Activated T-cell treated with anti-CD3 and anti-CD28 coated beads for 24 hours (primary cell): Measurements from ENCODE around the gene LIPI.
"Not testable (repeated sequence)": the region's sequence is repeated elsewhere in the genome, so short reads cannot be mapped to it uniquely, and the experiment has no call there.

Experiments used
- DNase-seq: peaks from one replicate; pipeline ENCODE4 v3.0.0-alpha.2; 2020; ENCODE audit warnings: low read depth

Gene LIPI

GRCh38 chr21:14116080-14116481 is 94.7 kb downstream of the LIPI start:
- no peak for DNase-seq

GRCh38 chr21:14115646-14116045 is 95.1 kb downstream of the LIPI start:
- no peak for DNase-seq

GRCh38 chr21:14114251-14114650 is 96.5 kb downstream of the LIPI start:
- no peak for DNase-seq

GRCh38 chr21:14104564-14104963 is 106.2 kb downstream of the LIPI start:
- DNase-seq = not testable (repeated sequence)

- no peak for DNase-seq
Measured at GRCh38 chr21:14099570-14099969, 111.2 kb downstream of the LIPI start.

GRCh38 chr21:14097881-14098499 is 112.8 kb downstream of the LIPI start:
- DNase-seq = no peak

GRCh38 chr21:14096577-14096976 is 114.2 kb downstream of the LIPI start:
- DNase-seq = no peak

GRCh38 chr21:14096172-14096571 is 114.6 kb downstream of the LIPI start:
- no peak for DNase-seq

- no peak for DNase-seq
Measured at GRCh38 chr21:14095056-14095455, 115.7 kb downstream of the LIPI start.

GRCh38 chr21:14092834-14093560 is 117.8 kb downstream of the LIPI start:
- no peak for DNase-seq

GRCh38 chr21:14090184-14090583 is 120.6 kb downstream of the LIPI start:
- DNase-seq = not testable (repeated sequence)

- DNase-seq = no peak
Measured at GRCh38 chr21:14088391-14088790, 122.4 kb downstream of the LIPI start.

- DNase-seq = no peak
Measured at GRCh38 chr21:14086553-14086952, 124.2 kb downstream of the LIPI start.

GRCh38 chr21:14084701-14085100 is 126.1 kb downstream of the LIPI start:
- DNase-seq = no peak

- no peak for DNase-seq
Measured at GRCh38 chr21:14084068-14084501, 126.7 kb downstream of the LIPI start.

GRCh38 chr21:14080764-14081096 is 130.0 kb downstream of the LIPI start:
- DNase-seq = no peak

- no peak for DNase-seq
Measured at GRCh38 chr21:14080040-14080763, 130.6 kb downstream of the LIPI start.

GRCh38 chr21:14078746-14079375 is 131.9 kb downstream of the LIPI start:
- DNase-seq = no peak

- no peak for DNase-seq
Measured at GRCh38 chr21:14076143-14076806, 134.5 kb downstream of the LIPI start.

- DNase-seq = no peak
Measured at GRCh38 chr21:14075346-14076142, 135.2 kb downstream of the LIPI start.

GRCh38 chr21:14074177-14074576 is 136.6 kb downstream of the LIPI start:
- no peak for DNase-seq
